Hepatocyte (in vitro differentiated cells): Measurements from ENCODE around the gene SSH3. TPM values are rescaled to one million over a fixed set of nuclear protein-coding genes. Genes with fewer than 3 reads are reported as not detected.

Experiments used
- DNase-seq: peaks from one replicate; pipeline ENCODE4 v3.0.0-alpha.2; 2016; ENCODE audit warnings: low spot score
- H2AFZ ChIP-seq: fragments of 200-600 bp; sonication (generic); 2 replicates; pipeline ENCODE4 v1.6.0; 2016; ENCODE audit warnings: antibody characterized with exemption, mild to moderate bottlenecking
- H3K27ac ChIP-seq: fragments of 200-600 bp; sonication (generic); 2 replicates; pipeline ENCODE4 v1.5.1; 2016; ENCODE audit warnings: mild to moderate bottlenecking
- H3K27me3 ChIP-seq: fragments of 200-600 bp; sonication (generic); 2 replicates; pipeline ENCODE4 v1.6.1; 2016
- H3K36me3 ChIP-seq: fragments of 200-600 bp; sonication (generic); replicated peaks from 2 replicates; pipeline ENCODE4 v1.5.1; 2016; ENCODE audit warnings: low read depth; ENCODE audit not compliant: insufficient read depth
- H3K4me1 ChIP-seq: fragments of 200-600 bp; sonication (generic); 2 replicates; pipeline ENCODE4 v1.5.1; 2016; ENCODE audit warnings: mild to moderate bottlenecking, moderate library complexity; ENCODE audit not compliant: insufficient read depth
- H3K4me2 ChIP-seq: fragments of 200-600 bp; sonication (generic); 2 replicates; pipeline ENCODE4 v1.6.0; 2016
- H3K4me3 ChIP-seq: fragments of 200-600 bp; sonication (generic); 2 replicates; pipeline ENCODE4 v1.5.1; 2016; ENCODE audit warnings: mild to moderate bottlenecking
- H3K79me2 ChIP-seq: fragments of 200-600 bp; sonication (generic); 2 replicates; pipeline ENCODE4 v1.6.0; 2017; ENCODE audit warnings: mild to moderate bottlenecking
- H3K9me2 ChIP-seq: fragments of 200-600 bp; sonication (generic); replicated peaks from 2 replicates; pipeline ENCODE4 v1.6.0; 2017; ENCODE audit warnings: mild to moderate bottlenecking; ENCODE audit not compliant: insufficient read depth
- H3K9me3 ChIP-seq: fragments of 200-600 bp; sonication (generic); 2 replicates; pipeline ENCODE4 v1.5.1; 2016; ENCODE audit warnings: low read depth, mild to moderate bottlenecking
- H4K20me1 ChIP-seq: fragments of 200-600 bp; sonication (generic); 2 replicates; pipeline ENCODE4 v1.6.0; 2016; ENCODE audit warnings: mild to moderate bottlenecking; ENCODE audit not compliant: insufficient read depth, poor library complexity, severe bottlenecking
- CTCF ChIP-seq: fragments of 200-600 bp; sonication (generic); IDR thresholded peaks from 2 replicates; pipeline ENCODE4 v1.5.1; 2016; ENCODE audit warnings: antibody characterized with exemption, mild to moderate bottlenecking; ENCODE audit not compliant: poor library complexity
- EZH2 ChIP-seq: fragments of 200-600 bp; sonication (generic); IDR thresholded peaks from 2 replicates; pipeline ENCODE4 v1.6.1; 2016; ENCODE audit warnings: antibody characterized with exemption, mild to moderate bottlenecking, borderline replicate concordance
- EZH2phosphoT487 ChIP-seq: fragments of 200-600 bp; sonication (generic); IDR thresholded peaks from one replicate; pipeline ENCODE4 v1.6.1; 2018; ENCODE audit warnings: antibody characterized with exemption, mild to moderate bottlenecking, low read depth, moderate library complexity; ENCODE audit not compliant: unreplicated experiment, severe bottlenecking
- WGBS: methylation state at CpG from one replicate; pipeline ENCODE4 v1.1.6; 2016; ENCODE audit warnings: low lambda C conversion rate; ENCODE audit errors: missing lambda C conversion rate; 5-methylcytosine and 5-hydroxymethylcytosine counted together
- polyA plus RNA-seq: library from polyadenylated mRNA; unstranded; fragments of >200 nt; fragmentation: Nextera tagmentation; extraction: Ambion mirVana; gene quantifications from 2 replicates; pipeline ENCODE4 v1.2.1, GENCODE V29; 2016
- total RNA-seq: library from RNA; depleted of rRNA; stranded (reverse); fragments of >200 nt; gene quantifications from 2 replicates; pipeline ENCODE4 v1.2.3, GENCODE V29; 2014

SSH3 gene
- total and polyA plus RNA-seq, 2 experiments from 2014 or later, result 29.7 to 49.5 TPM

DNA sequence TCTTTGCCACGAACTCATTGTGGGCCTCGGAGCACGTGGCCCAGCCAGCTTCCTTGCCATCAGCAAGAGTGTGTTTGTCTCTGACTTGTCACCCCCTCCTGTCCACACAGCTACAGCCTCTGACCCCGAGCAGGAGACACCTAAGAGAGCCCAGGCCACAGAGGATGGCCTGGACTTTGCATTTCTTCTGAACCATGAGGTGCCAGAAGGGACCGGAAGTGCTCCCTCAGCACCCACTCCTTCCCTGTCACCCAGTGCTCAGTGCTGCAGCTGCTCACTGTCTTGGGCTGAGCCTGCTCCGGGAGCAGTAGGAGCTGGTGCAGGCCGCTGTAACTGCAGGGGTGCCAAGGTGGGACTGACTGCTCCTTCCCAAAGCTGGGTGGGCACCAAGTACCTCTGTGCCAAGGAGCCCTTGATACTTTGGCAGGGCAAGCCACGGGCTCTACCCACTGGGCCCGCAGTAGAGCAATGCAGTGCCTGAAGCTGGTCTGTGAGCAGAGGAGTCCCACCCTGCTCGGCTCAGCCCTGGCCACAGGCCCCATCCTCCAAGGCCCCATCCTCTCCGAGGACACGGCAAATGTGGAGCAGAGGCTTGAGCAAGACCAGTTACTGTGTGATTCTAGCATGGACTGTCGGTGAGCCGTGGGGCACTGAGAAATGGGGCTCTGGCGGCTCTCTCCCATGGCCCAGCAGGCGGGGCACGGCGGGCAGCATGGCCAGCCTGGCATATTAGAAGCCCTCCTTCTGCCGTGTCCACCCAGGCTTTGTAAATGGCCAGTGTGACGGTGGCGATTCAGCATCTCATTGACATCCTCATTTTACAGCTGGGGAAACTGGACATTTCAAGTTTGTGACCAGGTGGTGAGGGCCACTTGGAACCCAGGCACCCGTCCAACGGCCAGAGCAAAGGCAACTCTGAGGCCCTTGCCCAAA lies 30.7 kb upstream of the SSH3 start:
- Histone ChIP-seq H3K4me1 (peaks cover 24% of the 10 kb centered on the region), H3K79me2 (peaks cover 100% of the 10 kb centered on the region), H3K4me2 (no peak overlapping the region), H2AFZ (no peak overlapping the region), H3K36me3 (no peaks in the 10 kb centered on the region), H4K20me1 (peaks cover 65% of the 10 kb centered on the region), H3K27ac (no peak overlapping the region), H3K27me3 (no peaks in the 10 kb centered on the region), H3K4me3 (no peak overlapping the region), H3K9me2 (no peaks in the 10 kb centered on the region), H3K9me3 (no peaks in the 10 kb centered on the region)
- WGBS, result 96% methylated on average over 23 of the region's 23 CpGs
- DNase-seq, result no peak
- TF ChIP-seq EZH2 (no peak), CTCF (no peak), EZH2phosphoT487 (no peak)

DNA sequence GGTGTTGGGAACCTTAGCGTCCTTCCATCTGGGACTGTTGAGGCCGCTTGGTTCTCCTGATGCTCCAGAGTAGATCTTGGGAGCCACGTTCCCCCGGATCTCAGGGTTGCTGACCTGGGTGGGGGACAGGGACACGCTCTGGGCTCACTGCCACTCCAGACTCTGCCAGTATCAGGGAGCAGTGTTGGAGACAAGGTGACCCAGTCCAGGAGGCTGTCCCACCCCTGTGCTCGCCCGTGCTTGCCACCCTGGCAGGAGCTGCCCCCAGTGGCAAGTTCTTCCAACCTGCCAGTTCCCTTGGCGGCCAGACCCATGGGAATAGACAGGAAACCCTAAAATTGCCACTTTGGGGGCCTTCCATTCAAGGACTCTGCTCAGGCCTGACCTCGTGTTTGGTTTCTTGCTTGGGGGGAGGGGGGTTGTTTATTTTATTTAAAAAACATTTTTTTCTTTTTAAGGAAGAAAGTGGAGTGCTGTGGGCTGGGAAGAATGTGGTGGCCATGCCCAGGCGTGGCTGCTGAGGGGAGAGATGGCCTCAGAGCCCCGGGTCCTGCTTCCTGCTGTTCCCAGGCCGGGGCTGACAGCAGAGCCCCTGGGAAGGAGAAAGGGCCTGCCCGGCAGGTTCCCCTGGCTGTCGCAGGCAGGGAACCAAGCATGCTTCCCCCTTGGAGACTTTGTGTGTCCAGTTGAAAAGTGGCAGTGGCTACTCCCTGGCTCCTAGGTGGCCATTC lies 29.9 kb upstream of the SSH3 start:
- 86% methylated on average over 14 of the region's 14 CpGs for WGBS
- no peaks in the 10 kb centered on the region for H3K36me3 ChIP-seq
- DNase-seq, result no peak
- H3K27ac ChIP-seq, result no peak overlapping the region
- no peaks in the 10 kb centered on the region for H3K27me3 ChIP-seq
- no peaks in the 10 kb centered on the region for H3K9me3 ChIP-seq
- peaks cover 15% of the 10 kb centered on the region for H3K4me1 ChIP-seq
- H3K4me3 ChIP-seq, result no peak overlapping the region
- TF ChIP-seq EZH2 (no peak), CTCF (no peak), EZH2phosphoT487 (no peak)
- peaks cover 94% of the 10 kb centered on the region for H3K79me2 ChIP-seq
- H3K4me2 ChIP-seq, result no peak overlapping the region
- no peaks in the 10 kb centered on the region for H3K9me2 ChIP-seq
- H2AFZ ChIP-seq, result no peak overlapping the region
- peaks cover 58% of the 10 kb centered on the region for H4K20me1 ChIP-seq

DNA sequence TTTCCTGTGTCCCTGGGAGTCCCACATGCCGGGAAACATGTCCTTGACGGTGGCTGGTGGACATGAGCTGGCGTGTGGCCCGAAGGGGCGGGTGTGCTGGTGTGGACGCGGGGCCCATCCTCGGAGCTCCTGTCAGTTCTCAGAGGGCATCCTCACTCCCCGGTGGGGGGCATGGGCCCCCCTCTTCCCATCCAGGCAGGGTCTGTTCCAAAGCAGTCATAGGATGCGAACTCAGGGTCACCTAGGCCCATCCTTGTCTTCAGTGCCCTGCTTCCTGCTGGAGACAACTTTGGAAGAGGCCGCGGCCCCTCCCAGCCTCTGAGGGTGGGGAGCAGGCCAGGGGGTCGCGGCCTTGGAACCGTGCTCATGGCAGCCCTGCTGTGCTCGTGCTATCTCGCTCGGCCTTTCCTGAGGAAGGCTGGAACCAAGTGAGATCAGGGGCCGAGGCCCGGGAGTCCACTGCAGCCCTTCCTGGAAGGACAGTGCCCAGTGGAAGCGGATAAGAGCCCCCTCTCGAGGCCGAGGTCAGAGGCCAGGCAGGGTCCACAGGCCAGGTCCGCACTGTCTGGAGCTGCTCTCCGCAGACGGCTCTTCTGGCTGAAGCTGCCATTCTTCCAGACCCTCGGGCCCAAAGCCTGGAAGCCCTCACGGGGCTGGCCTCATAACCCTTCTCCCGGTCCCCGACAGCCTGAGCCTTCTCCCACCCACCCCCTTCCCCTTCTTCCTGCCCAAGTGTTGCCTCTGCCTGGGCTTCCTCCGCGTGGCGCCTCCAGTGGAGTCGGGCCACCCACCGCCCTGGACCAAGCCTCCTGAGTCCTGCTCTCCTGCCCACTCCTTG lies 28.3 kb upstream of the SSH3 start:
- Histone ChIP-seq H3K27me3 (no peaks in the 10 kb centered on the region), H3K79me2 (peaks cover 79% of the 10 kb centered on the region), H3K9me2 (no peaks in the 10 kb centered on the region), H4K20me1 (peaks cover 45% of the 10 kb centered on the region), H3K9me3 (no peaks in the 10 kb centered on the region), H2AFZ (no peak overlapping the region), H3K4me3 (no peak overlapping the region), H3K27ac (no peak overlapping the region), H3K36me3 (no peaks in the 10 kb centered on the region), H3K4me2 (no peak overlapping the region), H3K4me1 (peaks cover 7% of the 10 kb centered on the region)
- 93% methylated on average over 32 of the region's 35 CpGs for WGBS
- TF ChIP-seq CTCF (no peak), EZH2phosphoT487 (no peak), EZH2 (no peak)
- DNase-seq, result no peak
